GM21390 (cell line): ENCODE results near the gene DHCR24.

Source experiments
- ATAC-seq: cut with Tn5 transposase; IDR thresholded peaks from one replicate; pipeline ENCODE4 v1.9.1; 2021; ENCODE audit not compliant: unreplicated experiment

Gene DHCR24

DNA sequence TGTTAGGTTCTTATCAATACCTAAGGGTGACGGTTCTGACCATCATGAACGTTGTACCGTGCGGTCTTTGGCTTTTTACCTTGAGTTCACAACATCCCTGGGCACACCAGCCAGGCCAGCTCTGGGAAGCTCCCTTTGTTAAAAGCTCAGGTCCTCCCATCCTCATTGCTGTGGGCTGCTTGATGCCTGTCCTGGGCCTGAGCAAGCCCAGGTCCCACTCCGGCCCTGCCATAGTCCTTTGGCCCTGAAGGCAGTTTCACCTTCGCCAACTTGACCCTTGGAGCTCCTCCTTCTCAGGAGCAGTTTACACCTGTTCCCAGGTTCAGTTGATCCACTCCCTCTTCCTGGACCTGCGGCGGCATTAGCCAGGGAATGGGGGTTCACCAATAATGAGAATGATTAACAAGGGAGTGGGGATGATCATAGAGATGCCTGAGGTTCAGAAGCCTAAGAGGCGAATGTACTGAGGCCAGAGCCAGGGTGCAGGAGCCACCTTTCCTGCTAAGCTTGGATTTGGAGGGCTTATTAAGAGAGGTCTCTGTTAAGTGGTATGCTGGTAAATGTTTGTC lies 40.2 kb downstream of the DHCR24 start:
- no peak for ATAC-seq

DNA sequence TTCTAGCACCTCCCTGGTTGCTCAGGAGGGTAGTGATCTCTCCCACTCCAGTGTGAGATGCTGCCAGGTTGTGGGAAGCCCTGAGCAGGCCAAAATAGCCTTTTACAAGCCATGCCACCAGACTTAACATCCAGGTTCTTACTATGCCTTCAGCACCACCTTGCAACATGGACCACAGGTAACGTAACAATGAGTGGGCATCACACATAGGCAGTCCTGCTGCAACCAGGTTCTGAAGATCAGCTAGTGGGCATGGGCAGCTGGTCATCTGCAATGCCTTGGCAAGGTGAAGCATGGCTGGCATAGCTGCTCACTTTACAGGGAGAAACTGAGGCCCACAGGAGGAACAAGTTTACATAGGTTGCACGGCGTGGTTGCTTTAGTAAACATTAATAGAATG lies 40.7 kb downstream of the DHCR24 start:
- ATAC-seq, result no peak

- no peak for ATAC-seq
Measured at GRCh38 chr1:54845772-54846171, 41.2 kb downstream of the DHCR24 start.

DNA sequence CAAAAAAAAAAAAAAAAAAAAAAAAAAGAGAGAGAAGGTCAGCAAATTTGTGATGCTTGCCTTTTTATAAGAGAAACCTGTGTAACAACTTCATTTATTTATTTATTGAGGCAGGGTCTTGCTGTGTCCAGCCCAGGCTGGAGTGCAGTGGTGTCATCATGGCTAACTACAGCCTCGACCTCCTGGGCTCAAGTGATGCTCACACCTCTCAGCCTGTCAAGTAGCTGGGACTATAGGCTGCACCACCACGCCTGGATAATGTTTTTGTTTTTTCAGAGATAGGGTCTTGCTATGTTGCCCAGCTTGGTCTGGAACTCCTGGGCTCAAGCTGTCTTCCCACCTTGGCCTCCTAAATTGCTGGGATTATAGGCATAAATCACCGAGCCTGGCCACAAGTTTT lies 42.4 kb downstream of the DHCR24 start:
- no peak for ATAC-seq

DNA sequence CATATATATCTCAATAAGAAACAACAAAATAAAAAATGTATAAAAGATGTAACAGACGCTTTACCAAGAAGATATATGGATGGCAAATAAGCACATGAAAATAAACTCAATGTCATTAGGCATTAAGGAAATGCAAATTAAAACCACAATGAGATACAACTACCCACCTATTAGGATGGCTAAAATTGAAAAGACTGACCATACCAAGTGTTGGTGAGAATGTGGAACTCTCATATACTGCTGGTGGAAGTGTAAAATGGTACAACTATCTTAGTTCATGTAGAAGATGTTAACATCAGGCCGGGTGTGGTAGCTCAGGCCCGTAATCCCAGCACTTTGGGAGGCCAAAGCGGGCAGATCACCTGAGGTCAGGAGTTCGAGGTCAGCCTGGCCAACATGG lies 43.5 kb downstream of the DHCR24 start:
- ATAC-seq, result no peak

DNA sequence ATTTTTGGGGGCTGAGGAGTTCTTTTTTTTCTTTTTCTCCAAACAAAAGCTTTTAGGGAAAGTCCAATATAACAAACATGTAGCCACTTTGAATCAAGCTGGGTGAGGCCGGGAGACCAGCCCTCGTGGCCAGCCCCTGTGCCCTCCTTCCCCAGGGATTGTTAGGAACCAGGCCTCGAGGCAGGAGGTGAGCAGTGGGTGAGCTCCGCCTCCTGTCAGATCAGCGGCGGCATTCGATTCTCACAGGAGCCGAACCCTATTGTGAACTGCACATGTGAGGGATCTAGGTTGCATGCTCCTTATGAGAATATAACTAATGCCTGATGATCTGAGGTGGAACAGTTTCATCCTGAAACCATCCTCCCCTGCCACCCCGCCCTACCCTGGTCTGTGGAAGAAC lies 44.0 kb downstream of the DHCR24 start:
- ATAC-seq, result no peak

DNA sequence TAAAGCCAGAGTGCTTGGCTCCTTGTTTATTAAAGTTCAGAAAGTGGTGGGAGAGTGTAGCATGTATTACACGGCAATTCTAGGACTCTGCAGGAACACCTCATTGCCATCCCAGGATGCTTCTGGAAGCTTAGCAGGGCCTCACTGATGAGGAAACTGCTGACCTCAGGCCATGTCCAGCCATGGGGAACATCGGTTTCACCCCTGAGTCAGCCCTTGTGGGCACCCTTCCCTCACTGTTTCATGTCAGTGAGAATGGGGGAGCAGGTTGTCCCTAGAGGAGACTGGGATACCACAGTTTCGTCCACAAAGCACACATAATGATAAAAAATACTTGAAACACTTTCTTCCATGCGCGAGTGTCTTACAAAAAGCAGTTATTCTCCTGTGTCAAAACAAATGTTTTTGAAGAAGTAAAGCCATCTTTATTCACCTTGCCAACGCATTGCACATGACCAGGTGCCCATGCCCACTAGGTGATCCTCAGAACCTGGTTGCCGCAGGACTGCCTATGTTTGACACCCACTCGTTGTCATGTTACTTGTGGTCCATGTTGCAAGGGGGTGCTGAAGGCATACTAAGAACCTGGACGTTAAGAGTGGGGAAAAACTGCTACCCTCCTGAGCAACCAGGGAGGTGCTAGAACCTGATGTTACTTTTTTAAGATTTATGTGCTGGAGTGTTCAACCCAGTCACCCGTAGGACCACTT lies 44.6 kb downstream of the DHCR24 start:
- no peak for ATAC-seq

DNA sequence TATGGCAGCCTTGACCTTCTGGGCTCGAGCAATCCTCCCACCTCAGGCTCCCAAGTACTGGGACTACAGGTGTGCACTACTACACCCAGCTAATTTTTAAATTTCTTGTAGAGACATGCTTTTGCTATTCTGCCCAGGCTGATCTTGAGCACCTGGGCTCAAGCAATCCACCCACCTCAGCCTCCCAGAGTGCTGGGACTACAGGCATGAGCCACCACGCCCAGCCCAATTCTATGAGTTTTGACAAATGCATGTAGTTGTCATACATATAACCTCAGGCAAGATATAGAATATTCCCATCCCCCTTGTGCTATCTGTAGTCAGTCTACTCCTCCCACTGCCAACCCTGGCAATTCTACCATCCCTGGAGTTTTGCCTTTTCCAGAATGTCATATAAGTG lies 47.2 kb downstream of the DHCR24 start:
- no peak for ATAC-seq

GRCh38 chr1:54838565-54839180 lies 48.3 kb downstream of the DHCR24 start:
- ATAC-seq, result no peak

DNA sequence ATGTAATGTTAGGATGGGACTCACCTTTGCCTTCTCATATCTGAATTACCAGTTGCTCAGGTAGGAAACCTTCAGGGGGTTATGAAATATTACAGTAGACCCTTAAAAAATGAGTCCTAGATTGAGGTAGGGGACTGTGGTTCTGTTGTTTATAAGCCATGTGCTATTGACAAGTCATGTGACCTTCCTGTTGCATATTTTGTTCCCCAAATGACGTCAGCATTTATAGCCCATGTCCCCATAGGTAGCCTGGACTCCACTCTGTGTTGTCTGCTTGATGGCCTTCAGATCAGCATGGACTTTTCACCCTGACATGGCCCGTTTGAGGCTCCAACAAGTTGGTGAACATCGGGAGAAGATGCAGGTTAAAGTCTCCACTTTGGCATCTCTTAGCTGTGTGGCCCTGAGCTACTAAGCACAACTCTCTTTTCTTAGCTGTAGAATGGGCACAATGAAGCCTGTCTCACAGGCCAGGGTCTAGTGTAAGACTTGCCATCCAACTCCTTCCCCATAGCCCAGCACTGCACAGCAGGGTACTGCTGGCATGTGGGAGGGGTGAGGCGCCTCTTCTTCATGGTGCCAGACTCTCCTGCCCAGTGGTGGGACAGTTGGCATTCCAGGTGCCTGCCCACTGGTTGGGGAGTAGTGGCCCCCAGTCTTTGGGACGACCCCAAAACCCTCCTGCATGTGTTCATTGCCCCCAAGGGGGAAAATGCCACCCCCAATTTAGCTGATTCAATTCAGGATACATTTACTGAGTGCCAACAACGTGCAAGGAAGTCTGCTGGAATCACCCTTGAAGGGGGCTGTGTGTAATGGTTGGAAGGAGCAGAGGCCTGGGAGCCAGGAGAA lies 49.8 kb downstream of the DHCR24 start:
- ATAC-seq, result no peak

DNA sequence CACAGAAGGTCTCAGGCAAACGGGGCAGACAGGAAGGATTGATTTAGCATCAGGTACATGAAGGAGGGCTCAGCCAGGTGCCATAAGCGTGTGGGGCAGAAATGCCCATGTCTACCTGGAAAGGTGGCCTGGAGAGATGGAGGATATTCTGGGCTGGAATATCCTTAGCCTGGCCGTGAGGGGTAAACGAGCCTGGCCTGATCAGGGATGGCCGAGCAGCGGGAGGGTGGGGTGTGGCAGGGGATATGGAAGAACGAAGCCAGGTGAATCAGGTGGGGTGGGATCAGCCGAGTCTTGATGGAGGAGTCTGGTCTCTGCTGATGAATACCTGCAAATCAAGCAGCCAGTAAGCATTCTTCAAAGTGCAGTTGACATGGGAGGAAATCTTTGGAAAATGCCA lies 50.4 kb downstream of the DHCR24 start:
- ATAC-seq, result no peak

DNA sequence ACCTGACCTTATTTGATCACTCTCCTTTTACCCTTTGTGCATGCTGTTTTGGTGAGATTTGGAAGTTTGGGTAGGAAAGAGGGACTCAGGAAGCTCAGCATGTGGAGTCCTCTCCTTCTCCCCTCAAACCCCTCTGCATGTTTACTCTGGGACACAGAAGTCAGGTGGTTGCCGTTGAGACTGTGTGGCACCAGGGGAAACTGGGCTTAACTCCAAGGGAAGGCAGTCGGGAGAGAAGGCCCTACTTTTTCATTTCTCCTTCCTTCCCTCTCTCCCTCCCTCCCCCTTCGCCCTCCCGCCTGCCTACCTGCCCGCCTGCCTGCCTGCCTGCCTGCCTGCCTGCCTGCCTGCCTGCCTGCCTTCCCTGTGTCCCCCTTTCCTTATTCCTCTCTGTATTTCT lies 51.0 kb downstream of the DHCR24 start:
- no peak for ATAC-seq

- ATAC-seq, result no peak
Measured at GRCh38 chr1:54835131-54835898, 51.7 kb downstream of the DHCR24 start.

DNA sequence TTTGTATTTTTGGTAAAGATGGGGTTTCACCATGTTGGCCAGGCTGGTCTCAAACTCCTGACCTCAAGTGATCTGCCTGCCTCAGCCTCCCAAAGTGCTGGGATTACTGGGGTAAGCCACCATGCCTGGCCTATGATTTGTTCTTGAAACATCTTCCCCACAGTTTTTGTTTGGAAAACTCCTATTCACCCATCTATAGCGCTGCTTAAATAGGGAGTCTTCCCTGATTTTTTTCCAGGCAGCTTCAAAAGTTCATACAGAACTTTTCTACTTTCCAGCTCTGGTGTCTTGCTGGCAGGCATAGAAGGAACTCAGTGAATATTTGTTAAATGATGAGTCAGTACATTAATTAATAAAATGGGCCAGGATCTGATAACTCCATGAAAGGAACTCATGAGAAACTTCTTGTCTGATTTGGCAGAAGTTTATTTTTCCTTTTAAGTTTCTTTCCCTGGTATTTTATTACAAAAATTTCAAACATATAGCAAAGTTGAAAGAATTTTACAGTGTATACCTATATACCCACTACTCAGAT lies 52.9 kb downstream of the DHCR24 start:
- ATAC-seq, result no peak

- no peak for ATAC-seq
Measured at GRCh38 chr1:54833121-54833520, 53.9 kb downstream of the DHCR24 start.

DNA sequence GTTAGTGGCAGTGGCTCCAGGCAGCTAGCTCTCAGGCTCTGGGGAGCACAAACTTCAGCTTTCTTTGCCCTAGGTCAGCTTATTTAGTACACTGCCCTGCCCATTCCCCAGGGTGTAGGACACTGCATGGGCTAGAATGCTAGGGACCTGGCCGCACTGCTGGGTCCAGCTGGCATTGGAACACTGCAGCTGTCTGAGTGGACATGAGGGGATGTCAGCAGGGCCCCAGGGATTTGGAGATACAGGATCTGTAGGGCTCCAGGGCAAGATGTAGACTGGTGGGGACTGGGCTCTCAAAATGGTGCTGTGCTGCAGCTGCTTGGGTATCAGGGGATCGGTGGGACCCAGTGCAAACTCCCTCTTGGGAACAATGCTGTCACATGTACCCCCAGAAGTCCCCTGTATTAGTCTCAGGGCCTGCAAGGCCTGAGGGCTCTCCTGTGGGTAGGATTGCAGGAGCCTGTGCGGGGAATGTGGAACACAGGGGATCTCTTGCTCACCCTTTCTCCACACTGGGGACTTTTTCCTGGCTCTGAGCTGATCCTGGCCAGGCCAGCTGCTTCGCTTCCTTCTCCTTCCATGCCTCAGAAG lies 60.7 kb downstream of the DHCR24 start:
- ATAC-seq, result no peak

DNA sequence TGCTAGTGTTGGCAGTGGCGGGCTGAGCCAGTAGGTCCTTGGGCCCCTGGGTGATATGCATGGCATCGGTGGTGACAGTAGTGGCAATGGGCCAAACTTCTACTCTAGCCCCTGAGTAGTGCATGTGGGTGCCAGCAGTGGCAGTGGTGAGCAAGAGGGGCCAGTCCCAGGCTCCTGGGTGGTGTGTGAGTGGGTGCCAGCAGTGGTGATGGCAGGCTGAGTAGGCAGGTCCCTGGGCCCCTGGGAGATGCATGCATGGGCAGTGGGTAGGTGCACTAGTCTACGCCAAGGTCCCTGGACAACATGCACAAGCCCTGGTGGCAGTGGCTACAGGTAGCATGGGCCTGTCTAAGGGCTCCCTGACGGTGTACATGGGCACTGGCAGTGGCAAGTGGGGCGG lies 61.3 kb downstream of the DHCR24 start:
- no peak for ATAC-seq

DNA sequence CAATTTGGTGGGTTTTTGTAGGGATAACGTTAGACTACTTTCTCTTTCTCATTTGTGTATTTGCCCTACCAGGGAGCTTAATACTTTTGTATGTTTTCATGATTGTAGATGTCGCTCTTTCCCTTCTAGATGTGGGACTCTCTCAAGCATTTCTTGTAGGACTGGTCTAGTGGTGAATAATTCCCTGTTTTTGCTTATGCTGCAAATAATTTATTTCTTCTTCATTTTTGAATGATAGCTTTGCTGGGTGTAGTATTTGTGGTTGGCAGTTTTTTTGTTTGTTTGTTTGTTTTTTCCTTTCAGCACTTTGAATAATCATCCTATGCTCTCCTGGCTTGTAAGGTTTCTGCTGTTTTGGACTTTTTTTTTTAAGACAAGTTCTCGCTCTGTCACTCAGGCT lies 63.3 kb downstream of the DHCR24 start:
- no peak for ATAC-seq

DNA sequence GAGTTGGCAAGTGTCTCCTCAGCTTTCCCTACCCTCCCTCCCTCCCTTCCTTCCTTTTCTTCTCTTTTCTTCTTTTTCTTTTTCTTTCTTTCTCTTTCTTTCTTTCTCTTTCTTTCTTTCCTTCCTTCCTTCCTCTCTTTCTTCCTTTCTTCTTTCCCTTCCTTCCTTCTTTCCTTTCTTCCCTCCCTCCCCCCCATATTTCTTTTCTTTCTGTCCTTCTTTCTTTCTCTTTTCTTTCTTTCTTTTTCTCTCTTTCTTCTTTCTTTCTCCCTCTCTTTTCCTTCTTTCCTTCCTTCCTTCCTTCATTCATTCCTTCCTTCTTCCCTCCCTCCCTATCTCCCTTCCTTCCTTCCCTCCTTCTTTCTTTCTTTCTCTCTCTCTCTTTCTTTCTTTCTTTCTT lies 67.3 kb downstream of the DHCR24 start:
- ATAC-seq, result no peak

DNA sequence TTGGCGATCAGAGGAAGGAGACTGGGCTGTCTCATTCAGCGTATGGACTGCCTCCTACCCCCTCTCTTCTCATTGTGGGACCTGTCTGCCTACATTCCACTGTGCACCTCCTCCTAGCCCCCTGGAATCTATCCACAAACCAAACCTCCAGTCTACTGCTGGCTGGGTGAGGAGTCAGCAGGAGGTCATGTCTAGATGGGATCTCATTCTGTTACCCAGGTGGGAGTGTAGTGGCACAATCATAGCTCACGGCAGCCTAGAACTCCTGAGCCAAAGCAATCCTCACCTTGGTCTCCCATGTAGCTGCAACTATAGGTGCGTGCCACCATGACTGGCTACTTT lies 67.8 kb downstream of the DHCR24 start:
- ATAC-seq, result no peak
